WTC11 (cell line): ENCODE data around the gene FIS1.

Experiments used
- ATF2 ChIP-seq: sonication (generic); formaldehyde crosslinking; IDR thresholded peaks from 2 replicates; pipeline ENCODE4 v1.8.1; 2022; ENCODE audit warnings: low read depth, missing genetic modification reagents, borderline replicate concordance
- ATF3 ChIP-seq: sonication (generic); formaldehyde crosslinking; conservative IDR thresholded peaks from 2 replicates; pipeline ENCODE4 v1.8.1; 2022; ENCODE audit warnings: mild to moderate bottlenecking, missing genetic modification reagents
- CBFB ChIP-seq: sonication (generic); formaldehyde crosslinking; IDR thresholded peaks from 2 replicates; pipeline ENCODE4 v1.8.1; 2022; ENCODE audit warnings: mild to moderate bottlenecking, low read depth, missing genetic modification reagents
- CREB1 ChIP-seq: sonication (generic); formaldehyde crosslinking; IDR thresholded peaks from 2 replicates; pipeline ENCODE4 v1.8.0; 2023; ENCODE audit warnings: mild to moderate bottlenecking, missing genetic modification reagents
- ELF4 ChIP-seq: sonication (generic); formaldehyde crosslinking; IDR thresholded peaks from 2 replicates; pipeline ENCODE4 v1.8.1; 2022; ENCODE audit warnings: low read depth, mild to moderate bottlenecking, moderate library complexity, missing genetic modification reagents
- EMX1 ChIP-seq: fragments of 250-450 bp; sonication (Bioruptor Pico); IDR thresholded peaks from 2 replicates; pipeline ENCODE4 v1.8.0; 2021; ENCODE audit warnings: mild to moderate bottlenecking
- NFYB ChIP-seq: sonication (generic); formaldehyde crosslinking; conservative IDR thresholded peaks from 2 replicates; pipeline ENCODE4 v1.8.0; 2022; ENCODE audit warnings: low read depth, missing genetic modification reagents
- TEAD4 ChIP-seq: sonication (generic); formaldehyde crosslinking; IDR thresholded peaks from 2 replicates; pipeline ENCODE4 v1.8.0; 2022; ENCODE audit warnings: mild to moderate bottlenecking, missing genetic modification reagents
- ZNF121 ChIP-seq: sonication (generic); formaldehyde crosslinking; IDR thresholded peaks from 2 replicates; pipeline ENCODE4 v1.8.0; 2023; ENCODE audit warnings: missing genetic modification reagents
- ZNF281 ChIP-seq: sonication (generic); formaldehyde crosslinking; IDR thresholded peaks from 2 replicates; pipeline ENCODE4 v1.8.0; 2023; ENCODE audit warnings: mild to moderate bottlenecking, missing genetic modification reagents
- TF ChIP-seq, protein P1 (sequence below): sonication (generic); formaldehyde crosslinking; IDR thresholded peaks from 2 replicates; pipeline ENCODE4 v1.8.1; 2023; ENCODE audit warnings: mild to moderate bottlenecking, missing genetic modification reagents, moderate library complexity
- TF ChIP-seq, protein P2 (sequence below): sonication (generic); formaldehyde crosslinking; IDR thresholded peaks from 2 replicates; pipeline ENCODE4 v1.8.1; 2023; ENCODE audit warnings: mild to moderate bottlenecking, missing genetic modification reagents, moderate library complexity
- TF ChIP-seq, protein P3 (sequence below): fragments of 200-600 bp; IDR thresholded peaks from 2 replicates; pipeline ENCODE4 v1.8.0; 2022; ENCODE audit warnings: antibody characterized with exemption
- TF ChIP-seq, protein P4 (sequence below): sonication (generic); formaldehyde crosslinking; IDR thresholded peaks from 2 replicates; pipeline ENCODE4 v1.8.1; 2023; ENCODE audit warnings: mild to moderate bottlenecking, moderate library complexity, missing genetic modification reagents

GRCh38 chr7:101202603-101202918 lies 42.3 kb downstream of the FIS1 start:
- TF ChIP-seq, protein P1, sequence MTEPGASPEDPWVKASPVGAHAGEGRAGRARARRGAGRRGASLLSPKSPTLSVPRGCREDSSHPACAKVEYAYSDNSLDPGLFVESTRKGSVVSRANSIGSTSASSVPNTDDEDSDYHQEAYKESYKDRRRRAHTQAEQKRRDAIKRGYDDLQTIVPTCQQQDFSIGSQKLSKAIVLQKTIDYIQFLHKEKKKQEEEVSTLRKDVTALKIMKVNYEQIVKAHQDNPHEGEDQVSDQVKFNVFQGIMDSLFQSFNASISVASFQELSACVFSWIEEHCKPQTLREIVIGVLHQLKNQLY (CRISPR knock-in tag): no peak
- TF ChIP-seq, protein P2, sequence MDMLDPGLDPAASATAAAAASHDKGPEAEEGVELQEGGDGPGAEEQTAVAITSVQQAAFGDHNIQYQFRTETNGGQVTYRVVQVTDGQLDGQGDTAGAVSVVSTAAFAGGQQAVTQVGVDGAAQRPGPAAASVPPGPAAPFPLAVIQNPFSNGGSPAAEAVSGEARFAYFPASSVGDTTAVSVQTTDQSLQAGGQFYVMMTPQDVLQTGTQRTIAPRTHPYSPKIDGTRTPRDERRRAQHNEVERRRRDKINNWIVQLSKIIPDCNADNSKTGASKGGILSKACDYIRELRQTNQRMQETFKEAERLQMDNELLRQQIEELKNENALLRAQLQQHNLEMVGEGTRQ (CRISPR knock-in tag): no peak
- no peak for TF ChIP-seq ATF2 (CRISPR knock-in tag)
- TF ChIP-seq, protein P3, sequence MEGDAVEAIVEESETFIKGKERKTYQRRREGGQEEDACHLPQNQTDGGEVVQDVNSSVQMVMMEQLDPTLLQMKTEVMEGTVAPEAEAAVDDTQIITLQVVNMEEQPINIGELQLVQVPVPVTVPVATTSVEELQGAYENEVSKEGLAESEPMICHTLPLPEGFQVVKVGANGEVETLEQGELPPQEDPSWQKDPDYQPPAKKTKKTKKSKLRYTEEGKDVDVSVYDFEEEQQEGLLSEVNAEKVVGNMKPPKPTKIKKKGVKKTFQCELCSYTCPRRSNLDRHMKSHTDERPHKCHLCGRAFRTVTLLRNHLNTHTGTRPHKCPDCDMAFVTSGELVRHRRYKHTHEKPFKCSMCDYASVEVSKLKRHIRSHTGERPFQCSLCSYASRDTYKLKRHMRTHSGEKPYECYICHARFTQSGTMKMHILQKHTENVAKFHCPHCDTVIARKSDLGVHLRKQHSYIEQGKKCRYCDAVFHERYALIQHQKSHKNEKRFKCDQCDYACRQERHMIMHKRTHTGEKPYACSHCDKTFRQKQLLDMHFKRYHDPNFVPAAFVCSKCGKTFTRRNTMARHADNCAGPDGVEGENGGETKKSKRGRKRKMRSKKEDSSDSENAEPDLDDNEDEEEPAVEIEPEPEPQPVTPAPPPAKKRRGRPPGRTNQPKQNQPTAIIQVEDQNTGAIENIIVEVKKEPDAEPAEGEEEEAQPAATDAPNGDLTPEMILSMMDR: no peak
- TF ChIP-seq CBFB: no peak
- TF ChIP-seq TEAD4 (CRISPR knock-in tag): no peak
- peak; percentile 90 for TF ChIP-seq ZNF121 (CRISPR knock-in tag)
- TF ChIP-seq ATF3: no peak
- no peak for TF ChIP-seq CREB1 (CRISPR knock-in tag)
- TF ChIP-seq, protein P4, sequence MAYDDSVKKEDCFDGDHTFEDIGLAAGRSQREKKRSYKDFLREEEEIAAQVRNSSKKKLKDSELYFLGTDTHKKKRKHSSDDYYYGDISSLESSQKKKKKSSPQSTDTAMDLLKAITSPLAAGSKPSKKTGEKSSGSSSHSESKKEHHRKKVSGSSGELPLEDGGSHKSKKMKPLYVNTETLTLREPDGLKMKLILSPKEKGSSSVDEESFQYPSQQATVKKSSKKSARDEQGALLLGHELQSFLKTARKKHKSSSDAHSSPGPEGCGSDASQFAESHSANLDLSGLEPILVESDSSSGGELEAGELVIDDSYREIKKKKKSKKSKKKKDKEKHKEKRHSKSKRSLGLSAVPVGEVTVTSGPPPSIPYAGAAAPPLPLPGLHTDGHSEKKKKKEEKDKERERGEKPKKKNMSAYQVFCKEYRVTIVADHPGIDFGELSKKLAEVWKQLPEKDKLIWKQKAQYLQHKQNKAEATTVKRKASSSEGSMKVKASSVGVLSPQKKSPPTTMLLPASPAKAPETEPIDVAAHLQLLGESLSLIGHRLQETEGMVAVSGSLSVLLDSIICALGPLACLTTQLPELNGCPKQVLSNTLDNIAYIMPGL (CRISPR knock-in tag): no peak
- TF ChIP-seq EMX1 (CRISPR knock-in tag): no peak
- no peak for TF ChIP-seq ZNF281 (CRISPR knock-in tag)
- no peak for TF ChIP-seq NFYB (CRISPR knock-in tag)
- no peak for TF ChIP-seq ELF4
